Small intestine (tissue), 7 donors: ENCODE measurements around the gene PNMA8A. TPM values are rescaled to one million over a fixed set of nuclear protein-coding genes. Genes with fewer than 3 reads are reported as not detected.

Source experiments
- DNase-seq, 2 donors: peaks; one replicate each; pipeline versions ENCODE4 v3.0.0 to v3.0.0-alpha.2; 2013
- FAIRE-seq: peaks from 2 replicates; lab custom pipeline; 2012; peaks lifted over from hg19 to GRCh38; lab: Jason Lieb, UNC
- H3K27ac ChIP-seq, 3 donors: one replicate each; pipeline ENCODE4 v1.5.1; 2013; ENCODE audit warnings: low read length in 2 of 3, mild to moderate bottlenecking in 2 of 3, control low read depth in 1 of 3, inconsistent platforms in 1 of 3, low read depth in 1 of 3, moderate library complexity in 1 of 3
- H3K27me3 ChIP-seq, 3 donors: one replicate each; pipeline ENCODE4 v1.6.1; 2013; ENCODE audit warnings: low read length in 3 of 3, inconsistent platforms in 1 of 3; ENCODE audit not compliant: control insufficient read depth in 3 of 3, insufficient read depth in 3 of 3
- H3K36me3 ChIP-seq, 3 donors: one replicate each; pipeline ENCODE4 v1.6.1; 2013; ENCODE audit warnings: low read length in 3 of 3, inconsistent platforms in 1 of 3, low read depth in 1 of 3, mild to moderate bottlenecking in 1 of 3, moderate library complexity in 1 of 3; ENCODE audit not compliant: control insufficient read depth in 3 of 3, insufficient read depth in 2 of 3
- H3K4me1 ChIP-seq, 3 donors: one replicate each; pipeline ENCODE4 v1.6.1; 2013; ENCODE audit warnings: low read length in 2 of 3, inconsistent platforms in 1 of 3, low read depth in 1 of 3, mild to moderate bottlenecking in 1 of 3, moderate library complexity in 1 of 3; ENCODE audit not compliant: control insufficient read depth in 3 of 3, insufficient read depth in 2 of 3
- H3K4me3 ChIP-seq, 3 donors: one replicate each; pipeline ENCODE4 v1.5.1; 2013; ENCODE audit warnings: low read length in 3 of 3, control low read depth in 1 of 3, inconsistent platforms in 1 of 3, low read depth in 1 of 3, mild to moderate bottlenecking in 1 of 3, moderate library complexity in 1 of 3
- H3K9me3 ChIP-seq, 2 donors: one replicate each; pipeline ENCODE4 v1.6.1; 2013; ENCODE audit warnings: low read depth in 1 of 2, low read length in 1 of 2; ENCODE audit not compliant: control insufficient read depth in 2 of 2, insufficient read depth in 1 of 2
- WGBS, 3 donors: extraction: QIAGEN DNeasy Blood & Tissue Kit; methylation state at CpG; one replicate each; pipeline ENCODE4 v1.1.7; 2013; 5-methylcytosine and 5-hydroxymethylcytosine counted together
- polyA plus RNA-seq, 4 donors: library from polyadenylated mRNA; stranded (reverse) in 3 of 4; unstranded in 1 of 4; fragments of 200-250 nt in 3 of 4; fragments of 120-200 nt in 1 of 4; gene quantifications; one replicate each; pipeline versions ENCODE4 v1.2.1 to v1.2.3, GENCODE V29; 2013
- donor health status: healthy with polysubstance abuse.
- donor health status: control.
- donor health status: control.
- donor health status: Bipolar disorder and iron deficiency.
- donor health status: healthy.

The PNMA8A gene
- polyA plus RNA-seq, 4 donors = 0.27 to 2.9 (median 1.5) TPM; not detected in 1

DNA sequence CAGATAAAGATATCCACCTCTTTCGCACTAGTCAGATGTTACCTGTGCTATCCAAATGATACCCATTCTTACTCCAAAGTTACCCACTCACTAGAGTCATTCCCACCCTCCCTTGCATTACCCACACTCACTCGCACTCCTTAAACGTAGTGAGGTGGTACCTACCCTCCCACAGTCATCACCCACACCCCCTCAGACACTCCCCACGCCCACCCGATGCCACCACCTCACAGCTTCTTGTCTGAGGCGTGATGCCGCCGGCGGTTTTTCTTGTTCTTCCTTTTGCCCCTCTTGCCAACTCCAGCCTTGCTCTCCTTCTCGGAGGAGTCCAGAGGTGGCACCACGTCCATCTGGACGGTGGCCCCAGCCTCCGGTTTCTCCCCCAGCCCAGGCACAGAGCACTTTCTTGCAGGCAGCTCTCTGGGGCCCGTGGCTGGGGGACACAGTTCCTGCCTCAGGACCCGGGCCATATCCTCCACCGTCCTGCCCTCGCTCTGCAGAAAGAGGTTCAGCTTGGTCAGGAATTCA is 43.8 kb downstream of the PNMA8A start:
- Histone ChIP-seq H3K27me3 (peaks cover 2 to 28% (median 6%) of the 10 kb centered on the region in 3 donors), H3K4me3 (no peak overlapping the region), H3K4me1 (peaks cover 0 to 8% (median 3%) of the 10 kb centered on the region in 3 donors), H3K36me3 (no peaks in the 10 kb centered on the region), H3K9me3 (no peaks in the 10 kb centered on the region), H3K27ac (no peak overlapping the region)
- no peak for FAIRE-seq
- no peak for DNase-seq
- WGBS, 3 donors = 69 to 81% (median 76%) methylated on average over 17 of the region's 17 CpGs

DNA sequence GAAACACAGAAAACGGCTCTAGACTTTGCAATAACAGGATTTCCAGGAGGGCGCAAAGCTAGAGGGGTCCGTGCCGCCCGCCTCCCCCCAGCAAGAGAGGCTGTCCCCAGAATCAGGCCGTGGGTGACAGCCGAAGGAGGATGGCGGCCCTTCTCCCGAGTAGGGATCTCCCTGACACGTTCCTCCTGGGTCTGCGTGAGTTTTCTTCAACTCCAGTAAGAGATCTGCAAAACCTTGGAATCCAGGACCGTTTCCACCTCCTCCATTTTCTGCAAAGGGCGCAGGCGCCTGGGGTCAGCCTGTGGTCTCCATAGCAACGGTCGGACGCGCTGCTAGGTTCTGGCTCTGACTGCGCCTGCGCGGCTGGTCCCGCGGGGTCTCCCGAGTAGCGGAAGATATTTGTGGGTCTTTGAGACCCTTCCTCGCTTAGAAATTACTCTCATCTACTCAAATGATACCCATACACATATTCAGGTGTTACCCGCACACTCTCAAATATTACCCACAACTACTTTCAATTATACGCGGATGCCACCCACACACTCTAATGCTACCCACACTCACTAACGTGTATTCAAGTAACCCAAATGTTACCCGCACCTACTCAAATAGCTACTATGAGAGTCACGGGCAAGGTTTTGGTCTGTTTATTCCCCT is 44.7 kb downstream of the PNMA8A start:
- H3K27me3 ChIP-seq = peaks cover 2 to 28% (median 6%) of the 10 kb centered on the region in 3 donors
- peak overlapping the region in 1 of 3 donors; percentile 85 for H3K4me3 ChIP-seq
- H3K36me3 ChIP-seq = no peaks in the 10 kb centered on the region
- 2 to 5% (median 3%) methylated on average over 32 of the region's 32 CpGs for WGBS, 3 donors
- peak overlapping the region in 2 of 3 donors; percentile 43 to 81 for H3K27ac ChIP-seq
- peak in 1 of 2 donors; percentile 88 for DNase-seq
- no peak for FAIRE-seq
- H3K4me1 ChIP-seq = peaks cover 0 to 8% (median 3%) of the 10 kb centered on the region in 3 donors
- H3K9me3 ChIP-seq = no peaks in the 10 kb centered on the region

DNA sequence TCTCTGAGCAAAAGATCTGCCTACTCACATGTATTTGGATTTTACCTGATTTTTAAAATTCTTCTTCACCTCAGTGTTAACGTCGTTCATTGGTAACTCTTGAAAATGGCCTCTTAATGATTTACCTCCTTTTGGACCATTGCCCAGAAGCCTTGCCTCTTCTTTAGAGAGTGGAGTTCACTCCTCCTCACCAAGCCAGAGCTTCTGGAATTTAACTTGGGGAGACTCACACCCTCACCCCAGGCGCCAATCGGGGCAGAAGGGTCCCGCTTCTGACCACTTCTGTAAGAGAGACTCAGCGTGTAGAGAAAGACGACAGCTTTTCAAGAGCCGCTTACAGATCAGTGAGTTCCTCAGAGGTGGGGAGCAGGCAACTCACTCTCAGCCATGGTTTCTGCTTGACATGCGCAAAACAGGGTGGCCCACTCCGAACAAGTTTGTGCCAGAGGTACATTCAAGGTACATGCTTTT is 45.3 kb downstream of the PNMA8A start:
- WGBS, 3 donors = 1 to 5% (median 3%) methylated on average over 10 of the region's 10 CpGs
- H3K9me3 ChIP-seq = no peaks in the 10 kb centered on the region
- no peaks in the 10 kb centered on the region for H3K36me3 ChIP-seq
- peak overlapping the region in 1 of 3 donors; percentile 81 for H3K27ac ChIP-seq
- FAIRE-seq (no peak), DNase-seq (peak; percentile 37 to 86)
- H3K27me3 ChIP-seq = peaks cover 2 to 28% (median 6%) of the 10 kb centered on the region in 3 donors
- peaks cover 0 to 8% (median 3%) of the 10 kb centered on the region in 3 donors for H3K4me1 ChIP-seq
- peak overlapping the region in 1 of 3 donors; percentile 85 for H3K4me3 ChIP-seq

DNA sequence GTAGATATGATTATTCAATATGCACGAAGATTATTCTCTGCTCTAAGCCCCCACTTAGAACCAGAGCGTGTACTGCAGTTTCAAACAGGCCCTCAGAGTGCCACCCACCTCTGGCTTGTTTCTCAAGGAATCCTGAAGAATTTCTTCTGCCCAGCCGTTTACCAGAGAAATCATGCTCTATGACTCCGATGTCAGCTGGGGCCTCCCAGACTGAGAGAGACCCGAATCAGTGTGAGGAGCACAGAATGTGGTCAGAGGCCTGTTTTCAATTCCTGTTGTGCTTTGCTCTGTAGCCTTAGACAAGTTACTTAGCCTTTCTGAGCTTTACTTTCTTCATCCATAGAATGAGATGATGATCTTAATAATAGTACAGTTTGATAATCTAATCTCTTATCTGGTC is 48.2 kb downstream of the PNMA8A start:
- DNase-seq = no peak
- Histone ChIP-seq H3K9me3 (no peaks in the 10 kb centered on the region), H3K36me3 (no peaks in the 10 kb centered on the region), H3K4me1 (peaks cover 0 to 8% (median 3%) of the 10 kb centered on the region in 3 donors), H3K4me3 (no peak overlapping the region), H3K27me3 (peaks cover 2 to 10% (median 6%) of the 10 kb centered on the region in 3 donors), H3K27ac (no peak overlapping the region)
- WGBS, 3 donors = 67 to 76% (median 68%) methylated on average over 5 of the region's 5 CpGs
- no peak for FAIRE-seq

DNA sequence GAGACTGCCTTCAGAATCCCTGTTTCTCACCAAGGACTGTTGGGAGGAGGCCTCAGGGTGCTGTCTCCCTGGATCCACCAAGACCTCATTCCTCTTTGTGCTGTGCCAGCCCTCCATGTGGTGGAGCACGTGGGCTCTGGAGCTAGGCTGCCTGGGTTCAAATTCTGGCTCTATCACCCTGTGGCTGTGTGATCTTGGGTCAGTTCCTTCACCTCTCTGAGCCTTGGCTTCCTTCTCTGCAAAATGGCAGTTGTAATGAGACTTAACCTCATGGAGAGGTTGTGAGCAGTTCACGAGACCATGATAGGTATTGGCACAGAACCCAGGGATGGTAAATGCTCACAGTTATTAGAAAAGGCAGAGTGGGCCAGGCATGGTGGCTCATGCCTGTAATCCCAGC is 49.0 kb downstream of the PNMA8A start:
- Histone ChIP-seq H3K4me1 (peaks cover 0 to 8% (median 3%) of the 10 kb centered on the region in 3 donors), H3K9me3 (no peaks in the 10 kb centered on the region), H3K36me3 (no peaks in the 10 kb centered on the region), H3K27me3 (peaks cover 2 to 6% (median 2%) of the 10 kb centered on the region in 3 donors), H3K27ac (no peak overlapping the region), H3K4me3 (no peak overlapping the region)
- no peak for FAIRE-seq
- WGBS, 3 donors = 55 to 68% (median 58%) methylated on average over 2 of the region's 2 CpGs
- no peak for DNase-seq

DNA sequence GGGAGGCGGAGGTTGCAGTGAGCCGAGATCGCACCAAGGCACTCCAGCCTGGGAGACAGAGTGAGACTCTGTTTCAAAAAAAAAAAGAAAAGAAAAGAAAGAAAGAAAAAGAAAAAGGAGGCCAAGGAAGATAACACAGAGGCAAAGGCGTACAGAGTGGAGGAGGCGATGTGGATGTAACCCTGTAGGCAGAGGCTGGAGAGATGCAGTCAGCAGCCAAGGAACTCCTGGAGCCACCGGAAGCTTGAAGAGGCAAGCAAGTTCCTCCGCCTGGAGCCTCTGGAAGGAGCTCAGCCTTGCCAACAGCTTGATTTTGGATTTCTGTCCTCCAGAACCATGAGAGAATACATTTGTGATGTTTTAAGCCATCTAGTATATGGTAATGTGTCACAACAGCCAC is 51.3 kb downstream of the PNMA8A start:
- Histone ChIP-seq H3K27ac (no peak overlapping the region), H3K27me3 (peaks cover 0 to 4% (median 0%) of the 10 kb centered on the region in 3 donors), H3K4me3 (no peak overlapping the region), H3K4me1 (peaks cover 0 to 7% (median 0%) of the 10 kb centered on the region in 3 donors), H3K36me3 (no peaks in the 10 kb centered on the region), H3K9me3 (no peaks in the 10 kb centered on the region)
- no peak for FAIRE-seq
- no peak for DNase-seq
- WGBS, 3 donors = 84 to 86% (median 86%) methylated on average over 7 of the region's 7 CpGs

Other genes starting within 250 kb of the PNMA8A start
- not detected for gene IGFL1, start 241.8 kb downstream of the PNMA8A start, polyA plus RNA-seq
- 100 to 1,000 TPM in 1 of 4 donors, 10 to 100 TPM in 1, 1 to 10 TPM in 1, under 1 TPM in 1; 0.89 to 159 (median 16.0) TPM for gene HIF3A, start 174.5 kb downstream of the PNMA8A start, polyA plus RNA-seq
- 10 to 100 TPM; 24.0 to 52.2 (median 39.4) TPM for gene PPP5C, start 124.5 kb downstream of the PNMA8A start, polyA plus RNA-seq
- 10 to 100 TPM in 1 of 4 donors, 1 to 10 TPM in 2, not detected in 1; 1.1 to 50.9 (median 2.0) TPM for gene CCDC8, start 58.0 kb downstream of the PNMA8A start, polyA plus RNA-seq
- under 1 TPM in 2 of 4 donors, not detected in 2; 0.09 to 0.49 TPM for gene PNMA8C, start 42.6 kb downstream of the PNMA8A start, polyA plus RNA-seq
- gene PNMA8B, start 24.3 kb upstream of the PNMA8A start, polyA plus RNA-seq = 1 to 10 TPM in 2 of 4 donors, not detected in 2; 1.0 to 1.3 TPM
- 100 to 1,000 TPM; 189 to 429 (median 298) TPM for gene CALM3, start 129.8 kb upstream of the PNMA8A start, polyA plus RNA-seq
- 1 to 10 TPM in 2 of 4 donors, under 1 TPM in 1, not detected in 1; 0.45 to 3.4 (median 1.6) TPM for gene PTGIR, start 153.5 kb upstream of the PNMA8A start, polyA plus RNA-seq
- under 1 TPM in 1 of 4 donors, not detected in 3; 0.75 TPM for gene GNG8, start 164.6 kb upstream of the PNMA8A start, polyA plus RNA-seq
- 1 to 10 TPM in 3 of 4 donors, not detected in 1; 2.2 to 7.1 (median 5.3) TPM for gene DACT3, start 189.6 kb upstream of the PNMA8A start, polyA plus RNA-seq
- 10 to 100 TPM; 30.7 to 87.4 (median 57.6) TPM for gene PRKD2, start 245.6 kb upstream of the PNMA8A start, polyA plus RNA-seq